ENCODE data around the gene DNAJB9.

Gene DNAJB9

DNA sequence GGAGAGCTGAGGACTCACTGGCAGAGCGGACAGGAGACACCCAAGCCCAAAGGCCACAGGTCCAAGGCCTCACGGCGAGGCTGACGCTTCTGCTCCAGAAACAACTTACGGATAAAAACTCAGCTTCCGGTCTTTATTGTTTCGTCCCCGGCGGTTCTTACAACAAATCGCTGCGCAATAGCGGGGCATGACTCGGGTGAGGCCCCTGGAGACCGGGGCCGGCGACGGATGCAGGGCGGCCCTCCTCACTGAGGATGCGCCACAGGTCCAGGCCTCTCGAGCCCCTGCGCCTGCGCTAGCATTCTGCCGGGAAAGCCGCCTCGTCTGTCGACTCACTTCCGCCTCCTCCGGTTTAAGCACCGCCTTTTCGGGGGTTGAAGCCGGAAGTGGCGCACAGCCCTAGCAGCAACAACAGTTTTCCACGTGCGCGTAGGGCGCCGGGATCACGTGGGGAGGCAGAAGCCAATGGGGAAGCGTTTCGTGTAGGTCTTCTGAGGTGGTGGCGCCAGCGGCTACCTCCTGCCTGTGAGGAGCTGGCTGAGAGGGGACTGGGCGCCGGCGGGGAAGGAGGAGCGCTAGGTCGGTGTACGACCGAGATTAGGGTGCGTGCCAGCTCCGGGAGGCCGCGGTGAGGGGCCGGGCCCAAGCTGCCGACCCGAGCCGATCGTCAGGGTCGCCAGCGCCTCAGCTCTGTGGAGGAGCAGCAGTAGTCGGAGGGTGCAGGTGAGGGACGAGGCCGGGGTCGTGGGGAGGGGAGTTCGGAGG is at the start of gene DNAJB9, which contains the start of gene THAP5 (continued):
- TF ChIP-seq ZNF530 (tag by site-specific recombination; IDR thresholded peaks at IDR 0.05; ENCODE audit: low read depth) (no peak), YY2 (tag by site-specific recombination; IDR thresholded peaks at IDR 0.05) (no peak), ZNF677 (tag by site-specific recombination; IDR thresholded peaks at IDR 0.05) (no peak), ZNF555 (tag by site-specific recombination; conservative IDR thresholded peaks at IDR 0.05) (no peak), ZNF169 (tag by site-specific recombination; IDR thresholded peaks at IDR 0.05) (no peak), IKZF3 (tag by site-specific recombination; IDR thresholded peaks at IDR 0.05) (no peak), ZNF521 (tag by site-specific recombination; IDR thresholded peaks at IDR 0.05) (no peak), ZBTB1 (tag by site-specific recombination; IDR thresholded peaks at IDR 0.05) (no peak), ZNF776 (tag by site-specific recombination; IDR thresholded peaks at IDR 0.05; ENCODE audit: borderline replicate concordance) (no peak), ZNF560 (tag by site-specific recombination; IDR thresholded peaks at IDR 0.05; ENCODE audit: borderline replicate concordance) (no peak), ZNF404 (tag by site-specific recombination; IDR thresholded peaks at IDR 0.05) (no peak), KLF1 (tag by site-specific recombination; IDR thresholded peaks at IDR 0.05) (no peak), ZNF785 (tag by site-specific recombination; IDR thresholded peaks at IDR 0.05) (no peak), ZNF426 (tag by site-specific recombination; IDR thresholded peaks at IDR 0.05) (no peak), SP2 (tag by site-specific recombination; IDR thresholded peaks at IDR 0.05) (peak; percentile 98), ZSCAN30 (tag by site-specific recombination; IDR thresholded peaks at IDR 0.05) (peak; percentile 54; the same call in 1 of the 2 replicates), ZNF654 (tag by site-specific recombination; IDR thresholded peaks at IDR 0.05; ENCODE audit: low read depth) (no peak), ZNF19 (tag by site-specific recombination; IDR thresholded peaks at IDR 0.05; ENCODE audit: low read depth) (no peak), ZNF548 (tag by site-specific recombination; IDR thresholded peaks at IDR 0.05) (no peak), GFI1B (tag by site-specific recombination; IDR thresholded peaks at IDR 0.05) (no peak), ZNF561 (tag by site-specific recombination; IDR thresholded peaks at IDR 0.05; ENCODE audit: borderline replicate concordance) (peak; percentile 59), RBAK (tag by site-specific recombination; IDR thresholded peaks at IDR 0.05) (no peak), ZNF792 (tag by site-specific recombination; IDR thresholded peaks at IDR 0.05) (peak; percentile 42; the same call in 1 of the 2 replicates), ZNF140 (tag by site-specific recombination; IDR thresholded peaks at IDR 0.05) (no peak)
- TF ChIP-seq, protein P1, sequence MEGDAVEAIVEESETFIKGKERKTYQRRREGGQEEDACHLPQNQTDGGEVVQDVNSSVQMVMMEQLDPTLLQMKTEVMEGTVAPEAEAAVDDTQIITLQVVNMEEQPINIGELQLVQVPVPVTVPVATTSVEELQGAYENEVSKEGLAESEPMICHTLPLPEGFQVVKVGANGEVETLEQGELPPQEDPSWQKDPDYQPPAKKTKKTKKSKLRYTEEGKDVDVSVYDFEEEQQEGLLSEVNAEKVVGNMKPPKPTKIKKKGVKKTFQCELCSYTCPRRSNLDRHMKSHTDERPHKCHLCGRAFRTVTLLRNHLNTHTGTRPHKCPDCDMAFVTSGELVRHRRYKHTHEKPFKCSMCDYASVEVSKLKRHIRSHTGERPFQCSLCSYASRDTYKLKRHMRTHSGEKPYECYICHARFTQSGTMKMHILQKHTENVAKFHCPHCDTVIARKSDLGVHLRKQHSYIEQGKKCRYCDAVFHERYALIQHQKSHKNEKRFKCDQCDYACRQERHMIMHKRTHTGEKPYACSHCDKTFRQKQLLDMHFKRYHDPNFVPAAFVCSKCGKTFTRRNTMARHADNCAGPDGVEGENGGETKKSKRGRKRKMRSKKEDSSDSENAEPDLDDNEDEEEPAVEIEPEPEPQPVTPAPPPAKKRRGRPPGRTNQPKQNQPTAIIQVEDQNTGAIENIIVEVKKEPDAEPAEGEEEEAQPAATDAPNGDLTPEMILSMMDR (tag by site-specific recombination; IDR thresholded peaks at IDR 0.05) = peak; percentile 49
- TF ChIP-seq, protein P2, sequence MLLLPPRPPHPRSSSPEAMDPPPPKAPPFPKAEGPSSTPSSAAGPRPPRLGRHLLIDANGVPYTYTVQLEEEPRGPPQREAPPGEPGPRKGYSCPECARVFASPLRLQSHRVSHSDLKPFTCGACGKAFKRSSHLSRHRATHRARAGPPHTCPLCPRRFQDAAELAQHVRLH (tag by site-specific recombination; IDR thresholded peaks at IDR 0.05) = peak; percentile 100
- TF ChIP-seq, protein P3, sequence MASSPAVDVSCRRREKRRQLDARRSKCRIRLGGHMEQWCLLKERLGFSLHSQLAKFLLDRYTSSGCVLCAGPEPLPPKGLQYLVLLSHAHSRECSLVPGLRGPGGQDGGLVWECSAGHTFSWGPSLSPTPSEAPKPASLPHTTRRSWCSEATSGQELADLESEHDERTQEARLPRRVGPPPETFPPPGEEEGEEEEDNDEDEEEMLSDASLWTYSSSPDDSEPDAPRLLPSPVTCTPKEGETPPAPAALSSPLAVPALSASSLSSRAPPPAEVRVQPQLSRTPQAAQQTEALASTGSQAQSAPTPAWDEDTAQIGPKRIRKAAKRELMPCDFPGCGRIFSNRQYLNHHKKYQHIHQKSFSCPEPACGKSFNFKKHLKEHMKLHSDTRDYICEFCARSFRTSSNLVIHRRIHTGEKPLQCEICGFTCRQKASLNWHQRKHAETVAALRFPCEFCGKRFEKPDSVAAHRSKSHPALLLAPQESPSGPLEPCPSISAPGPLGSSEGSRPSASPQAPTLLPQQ (tag by site-specific recombination; IDR thresholded peaks at IDR 0.05) = peak; percentile 71
- TF ChIP-seq, protein P4, sequence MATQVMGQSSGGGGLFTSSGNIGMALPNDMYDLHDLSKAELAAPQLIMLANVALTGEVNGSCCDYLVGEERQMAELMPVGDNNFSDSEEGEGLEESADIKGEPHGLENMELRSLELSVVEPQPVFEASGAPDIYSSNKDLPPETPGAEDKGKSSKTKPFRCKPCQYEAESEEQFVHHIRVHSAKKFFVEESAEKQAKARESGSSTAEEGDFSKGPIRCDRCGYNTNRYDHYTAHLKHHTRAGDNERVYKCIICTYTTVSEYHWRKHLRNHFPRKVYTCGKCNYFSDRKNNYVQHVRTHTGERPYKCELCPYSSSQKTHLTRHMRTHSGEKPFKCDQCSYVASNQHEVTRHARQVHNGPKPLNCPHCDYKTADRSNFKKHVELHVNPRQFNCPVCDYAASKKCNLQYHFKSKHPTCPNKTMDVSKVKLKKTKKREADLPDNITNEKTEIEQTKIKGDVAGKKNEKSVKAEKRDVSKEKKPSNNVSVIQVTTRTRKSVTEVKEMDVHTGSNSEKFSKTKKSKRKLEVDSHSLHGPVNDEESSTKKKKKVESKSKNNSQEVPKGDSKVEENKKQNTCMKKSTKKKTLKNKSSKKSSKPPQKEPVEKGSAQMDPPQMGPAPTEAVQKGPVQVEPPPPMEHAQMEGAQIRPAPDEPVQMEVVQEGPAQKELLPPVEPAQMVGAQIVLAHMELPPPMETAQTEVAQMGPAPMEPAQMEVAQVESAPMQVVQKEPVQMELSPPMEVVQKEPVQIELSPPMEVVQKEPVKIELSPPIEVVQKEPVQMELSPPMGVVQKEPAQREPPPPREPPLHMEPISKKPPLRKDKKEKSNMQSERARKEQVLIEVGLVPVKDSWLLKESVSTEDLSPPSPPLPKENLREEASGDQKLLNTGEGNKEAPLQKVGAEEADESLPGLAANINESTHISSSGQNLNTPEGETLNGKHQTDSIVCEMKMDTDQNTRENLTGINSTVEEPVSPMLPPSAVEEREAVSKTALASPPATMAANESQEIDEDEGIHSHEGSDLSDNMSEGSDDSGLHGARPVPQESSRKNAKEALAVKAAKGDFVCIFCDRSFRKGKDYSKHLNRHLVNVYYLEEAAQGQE (tag by site-specific recombination; IDR thresholded peaks at IDR 0.05) = no peak
- TF ChIP-seq, protein P5, sequence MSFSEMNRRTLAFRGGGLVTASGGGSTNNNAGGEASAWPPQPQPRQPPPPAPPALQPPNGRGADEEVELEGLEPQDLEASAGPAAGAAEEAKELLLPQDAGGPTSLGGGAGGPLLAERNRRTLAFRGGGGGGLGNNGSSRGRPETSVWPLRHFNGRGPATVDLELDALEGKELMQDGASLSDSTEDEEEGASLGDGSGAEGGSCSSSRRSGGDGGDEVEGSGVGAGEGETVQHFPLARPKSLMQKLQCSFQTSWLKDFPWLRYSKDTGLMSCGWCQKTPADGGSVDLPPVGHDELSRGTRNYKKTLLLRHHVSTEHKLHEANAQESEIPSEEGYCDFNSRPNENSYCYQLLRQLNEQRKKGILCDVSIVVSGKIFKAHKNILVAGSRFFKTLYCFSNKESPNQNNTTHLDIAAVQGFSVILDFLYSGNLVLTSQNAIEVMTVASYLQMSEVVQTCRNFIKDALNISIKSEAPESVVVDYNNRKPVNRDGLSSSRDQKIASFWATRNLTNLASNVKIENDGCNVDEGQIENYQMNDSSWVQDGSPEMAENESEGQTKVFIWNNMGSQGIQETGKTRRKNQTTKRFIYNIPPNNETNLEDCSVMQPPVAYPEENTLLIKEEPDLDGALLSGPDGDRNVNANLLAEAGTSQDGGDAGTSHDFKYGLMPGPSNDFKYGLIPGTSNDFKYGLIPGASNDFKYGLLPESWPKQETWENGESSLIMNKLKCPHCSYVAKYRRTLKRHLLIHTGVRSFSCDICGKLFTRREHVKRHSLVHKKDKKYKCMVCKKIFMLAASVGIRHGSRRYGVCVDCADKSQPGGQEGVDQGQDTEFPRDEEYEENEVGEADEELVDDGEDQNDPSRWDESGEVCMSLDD (tag by site-specific recombination; IDR thresholded peaks at IDR 0.05) = peak; percentile 54; the same call in 1 of the 2 replicates
- TF ChIP-seq, protein P6, sequence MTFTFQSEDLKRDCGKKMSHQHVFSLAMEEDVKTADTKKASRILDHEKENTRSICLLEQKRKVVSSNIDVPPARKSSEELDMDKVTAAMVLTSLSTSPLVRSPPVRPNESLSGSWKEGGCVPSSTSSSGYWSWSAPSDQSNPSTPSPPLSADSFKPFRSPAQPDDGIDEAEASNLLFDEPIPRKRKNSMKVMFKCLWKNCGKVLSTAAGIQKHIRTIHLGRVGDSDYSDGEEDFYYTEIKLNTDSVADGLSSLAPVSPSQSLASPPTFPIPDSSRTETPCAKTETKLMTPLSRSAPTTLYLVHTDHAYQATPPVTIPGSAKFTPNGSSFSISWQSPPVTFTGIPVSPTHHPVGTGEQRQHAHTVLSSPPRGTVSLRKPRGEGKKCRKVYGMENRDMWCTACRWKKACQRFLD (tag by site-specific recombination; IDR thresholded peaks at IDR 0.05) = peak; percentile 70; the same call in 1 of the 2 replicates
